Keratinocyte (primary cell): ENCODE results near the gene POM121L2. TPM values are rescaled to one million over a fixed set of nuclear protein-coding genes. Genes with fewer than 3 reads are reported as not detected.

ENCODE experiments used
- DNase-seq: peaks from one replicate; pipeline ENCODE4 v3.0.0-alpha.2; 2011; ENCODE audit warnings: low read depth, missing footprints, low spot score
- FAIRE-seq: peaks from 2 replicates; lab custom pipeline; 2011; peaks lifted over from hg19 to GRCh38; lab: Jason Lieb, UNC
- H2AFZ ChIP-seq: 2 replicates; pipeline ENCODE4 v1.6.0; 2012; ENCODE audit warnings: low read length, control low read depth, inconsistent platforms; ENCODE audit not compliant: control insufficient read depth
- H3K27ac ChIP-seq: 2 replicates; pipeline ENCODE4 v1.5.1; 2011; ENCODE audit warnings: low read length; ENCODE audit not compliant: control insufficient read depth, insufficient read depth
- H3K27me3 ChIP-seq: 3 replicates; pipeline ENCODE4 v1.6.0; 2011; ENCODE audit warnings: low read length; ENCODE audit not compliant: control insufficient read depth, insufficient read depth; ENCODE audit errors: extremely low read depth
- H3K36me3 ChIP-seq, 2 experiments: 2 replicates in 1 of 2; 3 replicates in 1 of 2; pipeline ENCODE4 v1.5.1; 2011; ENCODE audit warnings: low read length in 2 of 2, mild to moderate bottlenecking in 1 of 2; ENCODE audit not compliant: control insufficient read depth in 2 of 2, insufficient read depth in 2 of 2; ENCODE audit errors: extremely low read depth in 1 of 2
- H3K4me1 ChIP-seq: 3 replicates; pipeline ENCODE4 v1.5.1; 2011; ENCODE audit warnings: low read length; ENCODE audit not compliant: control insufficient read depth, insufficient read depth; ENCODE audit errors: extremely low read depth
- H3K4me2 ChIP-seq: 3 replicates; pipeline ENCODE4 v1.6.0; 2011; ENCODE audit warnings: low read depth, low read length; ENCODE audit not compliant: control insufficient read depth, insufficient read depth; ENCODE audit errors: extremely low read depth
- H3K4me3 ChIP-seq, 3 experiments: fragments of 200-600 bp in 1 of 3; sonication (generic) in 1 of 3; 2 replicates in 2 of 3; 3 replicates in 1 of 3; pipeline ENCODE4 v1.5.1; 2011 to 2016; ENCODE audit warnings: low read length in 3 of 3, mild to moderate bottlenecking in 3 of 3, control low read depth in 2 of 3, inconsistent platforms in 1 of 3, low read depth in 1 of 3, mixed read lengths in 1 of 3, mixed run types in 1 of 3, moderate library complexity in 1 of 3; ENCODE audit not compliant: control insufficient read depth in 2 of 3, insufficient read depth in 2 of 3; ENCODE audit errors: extremely low read depth in 1 of 3
- H3K79me2 ChIP-seq: 2 replicates; pipeline ENCODE4 v1.6.0; 2012; ENCODE audit warnings: low read length; ENCODE audit not compliant: control insufficient read depth, insufficient read depth
- H3K9ac ChIP-seq: 3 replicates; pipeline ENCODE4 v1.6.0; 2011; ENCODE audit warnings: low read length; ENCODE audit not compliant: control insufficient read depth, insufficient read depth; ENCODE audit errors: extremely low read depth
- H3K9me1 ChIP-seq: 3 replicates; pipeline ENCODE4 v1.6.0; 2011; ENCODE audit warnings: low read length; ENCODE audit not compliant: control insufficient read depth, insufficient read depth; ENCODE audit errors: extremely low read depth
- H3K9me3 ChIP-seq: 2 replicates; pipeline ENCODE4 v1.5.1; 2012; ENCODE audit warnings: low read depth, low read length; ENCODE audit not compliant: control insufficient read depth
- H4K20me1 ChIP-seq: 3 replicates; pipeline ENCODE4 v1.6.0; 2011; ENCODE audit warnings: low read length; ENCODE audit not compliant: control insufficient read depth, insufficient read depth; ENCODE audit errors: extremely low read depth
- CTCF ChIP-seq, 3 experiments: IDR thresholded peaks in 1 of 3; conservative IDR thresholded peaks in 1 of 3; optimal IDR thresholded peaks in 1 of 3; 2 replicates in 2 of 3; 3 replicates in 1 of 3; pipeline versions ENCODE3 to v1.5.1; 2011; ENCODE audit warnings: low read length in 3 of 3, mild to moderate bottlenecking in 3 of 3, moderate library complexity in 2 of 3, control low read depth in 1 of 3, inconsistent platforms in 1 of 3; ENCODE audit not compliant: insufficient read depth in 2 of 3; ENCODE audit errors: extremely low read depth in 1 of 3
- EZH2 ChIP-seq: IDR thresholded peaks from one replicate; pipeline ENCODE4 v1.6.1; 2012; ENCODE audit warnings: inconsistent platforms, mild to moderate bottlenecking, low read length, moderate library complexity
- dilution Hi-C: fragments of 300-500 bp; cut with MboI; formaldehyde crosslinking; loops from one replicate; pipeline ENCODE4 v1.7.0; 2020; ENCODE audit warnings: low sequenced_read_pairs; ENCODE audit not compliant: extremely low pct_ligation_motif_present
- polyA plus RNA-seq, 5 experiments: library from polyadenylated mRNA; depleted of rRNA in 3 of 5; stranded (reverse) in 3 of 5; stranded (forward) in 1 of 5; unstranded in 1 of 5; fragments of >200 nt; gene quantifications; 1 replicate in 1 of 5; 2 replicates in 3 of 5; 3 replicates in 1 of 5; pipeline versions ENCODE4 v1.2.1 to v1.2.3, GENCODE V29; 2011 to 2012; ENCODE audit warnings: missing spikeins in 2 of 5, low read depth in 1 of 5, low replicate concordance in 1 of 5

POM121L2 gene
- polyA plus RNA-seq, 1 donor (not counting 4 experiments of a cell fraction or from before 2014, with no cell fraction given), result not detected

DNA sequence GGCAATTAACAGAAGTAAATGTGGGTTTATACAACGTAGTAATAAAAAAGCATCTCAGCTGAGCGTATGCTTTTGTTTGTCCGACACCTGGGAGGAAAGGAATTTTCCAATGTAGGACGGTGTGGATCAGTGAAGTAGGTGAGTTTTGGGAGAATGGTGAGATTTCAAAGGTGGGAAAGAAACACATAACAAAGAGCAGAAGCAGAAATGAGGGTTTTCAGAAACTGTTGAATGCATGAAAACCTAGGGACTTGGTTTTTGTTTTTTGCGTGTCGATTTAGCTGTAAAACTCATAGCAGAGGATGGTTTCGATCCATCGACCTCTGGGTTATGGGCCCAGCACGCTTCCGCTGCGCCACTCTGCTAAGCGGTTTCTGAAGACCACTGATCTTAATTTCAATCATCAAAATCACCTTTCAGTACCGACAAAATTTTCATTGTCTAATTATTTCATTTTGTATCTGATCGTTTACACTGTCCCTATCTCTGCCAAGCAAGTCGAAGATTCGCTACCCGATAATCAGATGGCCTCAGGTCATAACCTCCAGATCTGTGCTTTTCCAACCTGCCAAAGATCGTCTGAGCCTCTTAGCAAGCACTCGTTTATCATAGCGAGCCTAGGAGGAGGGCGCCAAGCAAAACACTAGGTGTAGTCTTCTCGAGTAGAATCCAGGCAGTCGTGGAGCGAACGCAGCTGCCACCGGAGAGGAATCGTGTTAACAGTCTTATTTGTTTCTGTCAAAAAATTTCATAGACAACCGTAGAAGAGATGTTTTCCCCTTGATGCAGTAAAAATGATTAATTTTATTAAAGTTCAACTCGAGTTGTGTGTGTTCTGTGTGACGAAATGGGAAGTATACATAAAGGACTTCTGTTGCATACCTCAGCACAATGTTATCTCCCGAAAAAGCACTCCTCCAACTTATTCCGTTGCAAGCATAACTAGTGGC is 20.9 kb upstream of the POM121L2 start:
- no peak for TF ChIP-seq EZH2
- TF ChIP-seq CTCF (optimal IDR thresholded peaks at IDR 0.05 in 1 of 3, IDR thresholded peaks at IDR 0.05 in 1 of 3, conservative IDR thresholded peaks at IDR 0.05 in 1 of 3; ENCODE audit: extremely low read depth in 1 of 3, insufficient read depth in 2 of 3, low read length in 3 of 3), result peak in 1 of 3 experiments; percentile 12
- peak overlapping the region; percentile 50 for H3K9ac ChIP-seq
- no peaks in the 10 kb centered on the region for H3K27me3 ChIP-seq
- peak overlapping the region; percentile 96 for H2AFZ ChIP-seq
- peak overlapping the region; percentile 38 to 91 (median 81) for H3K4me3 ChIP-seq
- peak overlapping the region; percentile 89 for H3K4me2 ChIP-seq
- dilution Hi-C loops, result no loop called here
- H3K4me1 ChIP-seq, result peaks cover 4% of the 10 kb centered on the region
- H3K79me2 ChIP-seq, result no peaks in the 10 kb centered on the region
- H4K20me1 ChIP-seq, result no peaks in the 10 kb centered on the region
- H3K27ac ChIP-seq, result peak overlapping the region; percentile 25
- H3K9me1 ChIP-seq, result no peaks in the 10 kb centered on the region
- FAIRE-seq (peak; percentile 76), DNase-seq (peak; percentile 38)
- H3K9me3 ChIP-seq, result no peaks in the 10 kb centered on the region
- no peaks in the 10 kb centered on the region for H3K36me3 ChIP-seq

DNA sequence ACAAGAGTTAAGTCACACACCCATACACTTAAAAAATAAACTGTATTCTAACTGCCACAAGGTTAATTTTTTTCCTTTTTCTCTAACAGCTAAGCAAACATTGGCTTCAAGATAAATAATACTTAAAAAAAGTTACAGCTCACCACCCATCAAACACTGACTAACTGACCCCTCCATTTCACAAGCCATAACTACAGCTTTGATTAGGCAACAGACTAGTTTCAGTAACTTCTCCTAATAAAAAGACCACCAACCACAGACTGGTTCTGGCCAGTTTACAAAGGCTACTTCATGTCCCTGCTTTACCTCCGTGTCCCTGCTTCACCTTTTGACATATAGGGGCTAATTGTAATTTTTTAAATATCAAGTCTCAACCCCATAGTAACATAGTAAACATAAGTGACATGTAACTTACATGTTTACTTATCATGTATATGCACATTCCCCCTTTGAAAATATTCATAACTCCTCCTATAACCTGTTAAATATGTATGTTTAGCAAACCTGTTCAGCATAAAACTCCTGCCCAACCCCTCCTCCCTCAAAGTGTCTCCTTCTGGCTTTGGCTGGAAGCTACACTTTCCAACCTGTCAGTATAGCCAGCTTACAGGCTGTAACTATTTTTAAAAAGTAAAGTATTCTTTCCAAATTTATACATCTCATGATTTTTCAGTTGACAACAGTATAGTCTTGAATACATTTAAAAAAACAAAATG is 15.1 kb upstream of the POM121L2 start:
- Histone ChIP-seq H3K9me3 (no peaks in the 10 kb centered on the region), H3K36me3 (no peaks in the 10 kb centered on the region), H3K27me3 (no peaks in the 10 kb centered on the region), H3K27ac (no peak overlapping the region), H2AFZ (no peak overlapping the region), H3K4me2 (no peak overlapping the region), H3K4me3 (no peak overlapping the region), H3K9ac (no peak overlapping the region), H3K79me2 (no peaks in the 10 kb centered on the region), H3K9me1 (no peaks in the 10 kb centered on the region), H4K20me1 (no peaks in the 10 kb centered on the region), H3K4me1 (no peaks in the 10 kb centered on the region)
- TF ChIP-seq EZH2, result no peak
- TF ChIP-seq CTCF (optimal IDR thresholded peaks at IDR 0.05 in 1 of 3, IDR thresholded peaks at IDR 0.05 in 1 of 3, conservative IDR thresholded peaks at IDR 0.05 in 1 of 3; ENCODE audit: extremely low read depth in 1 of 3, insufficient read depth in 2 of 3, low read length in 3 of 3), result no peak
- FAIRE-seq (no peak), DNase-seq (no peak)
- dilution Hi-C loops, result no loop called here
